ENCODE measurements around the gene ANGPT4. TPM values are rescaled to one million over a fixed set of nuclear protein-coding genes. Genes with fewer than 3 reads are reported as not detected.
"Not testable (repeated sequence)": the region's sequence is repeated elsewhere in the genome, so short reads cannot be mapped to it uniquely, and the experiment has no call there.

Gene ANGPT4
- total RNA-seq, 1 donor from 2014 or later, result 0.24 TPM

DNA sequence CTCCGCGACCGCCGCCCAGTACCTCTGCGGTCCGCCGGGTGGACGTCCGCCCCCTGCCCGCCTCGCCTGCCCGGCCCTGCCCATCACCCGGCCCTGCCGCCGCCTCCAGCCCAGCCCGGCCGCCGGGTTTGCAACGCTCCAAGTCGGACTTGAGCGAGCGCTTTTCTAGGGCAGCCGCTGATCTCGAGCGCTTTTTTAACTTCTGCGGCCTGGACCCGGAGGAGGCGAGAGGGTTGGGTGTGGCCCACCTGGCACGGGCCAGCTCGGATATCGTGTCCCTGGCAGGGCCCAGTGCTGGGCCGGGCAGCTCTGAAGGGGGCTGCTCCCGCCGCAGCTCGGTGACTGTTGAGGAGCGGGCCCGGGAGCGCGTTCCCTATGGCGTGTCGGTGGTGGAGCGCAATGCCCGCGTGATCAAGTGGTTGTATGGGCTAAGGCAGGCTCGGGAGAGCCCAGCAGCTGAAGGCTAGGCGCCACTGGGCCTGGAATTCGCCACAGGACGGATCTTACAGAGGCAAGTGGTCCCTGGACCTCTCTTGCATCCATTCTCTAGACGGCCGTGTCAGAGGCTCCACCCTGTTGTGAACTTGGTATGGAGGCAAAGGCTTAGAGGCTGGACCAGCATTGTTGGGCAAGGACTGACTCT is 70.8 kb downstream of the ANGPT4 start:
- no peak for DNase-seq (ENCODE audit: low spot score)

DNA sequence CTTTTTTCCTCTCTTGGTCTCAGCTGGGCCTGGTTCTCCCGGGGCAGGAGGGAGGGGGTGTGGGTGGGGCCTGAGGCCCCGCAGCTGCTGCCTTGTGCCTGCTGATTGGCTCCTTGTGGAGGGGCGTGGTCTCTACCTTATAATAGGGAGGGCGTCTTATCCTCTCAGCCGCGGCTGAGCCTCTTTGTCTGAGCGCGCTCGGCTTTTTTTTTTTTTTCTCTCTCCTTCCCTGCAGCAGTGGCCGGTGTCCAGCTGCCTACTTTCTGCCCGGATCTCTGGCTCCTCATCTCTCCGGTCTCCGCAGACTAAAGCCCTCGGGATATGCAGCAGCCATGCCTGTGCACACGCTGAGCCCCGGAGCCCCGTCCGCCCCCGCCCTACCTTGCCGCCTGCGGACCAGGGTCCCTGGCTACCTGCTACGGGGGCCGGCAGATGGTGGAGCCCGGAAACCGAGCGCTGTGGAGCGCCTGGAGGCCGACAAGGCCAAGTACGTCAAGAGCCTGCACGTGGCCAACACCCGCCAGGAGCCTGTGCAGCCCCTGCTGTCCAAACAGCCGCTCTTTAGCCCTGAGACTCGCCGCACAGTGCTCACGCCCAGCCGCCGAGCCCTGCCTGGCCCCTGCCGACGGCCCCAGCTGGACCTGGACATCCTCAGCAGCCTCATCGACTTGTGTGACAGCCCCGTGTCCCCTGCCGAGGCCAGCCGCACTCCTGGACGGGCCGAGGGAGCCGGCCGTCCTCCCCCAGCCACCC is 71.5 kb downstream of the ANGPT4 start:
- DNase-seq (ENCODE audit: low spot score), result peak; percentile 95

DNA sequence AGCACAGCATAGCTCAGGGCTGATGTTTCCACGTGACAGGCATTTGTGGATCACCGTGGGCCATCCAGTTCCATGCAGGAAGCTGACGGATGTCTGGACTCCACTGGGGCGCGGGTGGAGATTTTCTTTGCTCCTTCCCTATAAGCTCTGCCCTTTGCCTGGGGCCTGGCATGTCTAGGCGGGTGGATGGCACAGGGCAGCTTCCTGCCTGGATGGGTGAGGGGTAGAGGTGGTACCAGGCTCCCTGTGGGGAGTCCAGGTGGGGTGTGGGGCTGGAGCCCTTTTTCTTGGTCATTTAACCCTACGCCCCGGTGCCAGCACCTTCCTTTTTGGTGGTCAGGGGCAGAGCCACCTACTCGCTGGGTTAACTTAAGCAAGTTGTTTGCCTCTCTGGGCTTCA is 72.2 kb downstream of the ANGPT4 start:
- DNase-seq (ENCODE audit: low spot score), result no peak

DNA sequence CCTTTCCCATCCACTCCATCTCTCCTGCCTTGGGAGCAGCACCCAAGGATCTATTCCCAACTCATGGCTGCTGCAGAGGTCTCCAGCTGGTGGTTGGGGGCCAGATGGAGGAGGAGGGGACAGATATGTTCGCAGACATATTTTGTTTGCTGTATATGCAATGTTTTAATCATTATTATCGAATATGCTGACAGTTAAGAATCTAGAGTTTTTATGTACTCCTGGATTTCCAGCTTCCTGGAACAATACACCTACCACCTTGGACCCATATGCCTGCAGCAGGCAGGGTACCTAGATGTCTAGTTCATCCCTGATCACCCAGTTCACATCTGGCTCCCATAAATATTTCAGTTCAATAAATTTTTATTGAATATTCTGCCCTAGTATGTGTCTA is 73.6 kb downstream of the ANGPT4 start:
- DNase-seq (ENCODE audit: low spot score), result no peak

DNA sequence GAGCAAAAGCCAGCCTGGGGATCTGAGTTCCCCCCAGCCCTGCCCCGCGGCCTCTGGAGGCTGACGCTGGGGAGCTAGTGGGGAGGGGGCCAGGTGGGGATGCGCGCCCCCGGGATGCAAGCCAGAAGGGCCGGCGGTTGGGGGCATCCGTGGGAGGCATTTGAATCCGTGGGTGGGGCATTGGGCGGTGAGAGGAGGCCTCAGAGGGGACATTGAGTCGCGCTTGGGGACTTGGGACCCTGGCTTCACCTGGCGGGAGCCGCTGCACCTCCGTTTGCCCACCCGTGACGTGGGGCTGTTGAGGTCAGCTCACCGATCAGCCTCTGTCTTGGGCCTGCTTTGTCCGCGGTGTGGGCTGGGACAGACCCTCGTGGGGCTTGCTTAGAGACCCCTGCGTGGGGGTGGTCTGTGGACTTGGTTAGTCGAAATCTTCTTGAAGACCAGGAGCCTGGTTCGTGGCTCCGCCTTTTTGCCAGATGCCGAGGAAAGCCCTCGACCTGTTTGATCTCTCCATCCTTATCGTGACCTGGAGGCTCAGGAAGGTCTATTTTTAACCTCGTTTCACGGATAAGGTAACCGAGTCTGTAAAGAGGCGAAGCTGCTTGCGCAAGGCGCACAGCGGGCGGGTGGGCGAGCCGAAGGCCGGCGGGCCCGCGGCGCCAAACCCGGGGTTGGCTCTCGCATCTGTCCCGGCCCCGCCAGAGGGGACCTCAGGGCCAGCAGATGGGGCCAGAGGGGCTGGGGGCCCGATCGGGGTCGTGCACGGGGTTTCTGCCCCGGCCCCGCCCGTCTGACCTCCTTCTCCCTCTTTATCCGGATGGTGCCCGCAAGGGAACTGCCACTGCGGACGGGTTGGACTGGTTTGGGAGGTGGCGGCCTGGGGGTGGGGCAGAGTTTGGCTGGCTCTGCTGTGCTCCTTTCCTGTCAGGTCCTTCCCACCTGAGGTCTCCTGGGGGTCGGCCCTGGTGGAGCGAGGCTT is 74.3 kb downstream of the ANGPT4 start:
- no peak for DNase-seq (ENCODE audit: low spot score)

DNA sequence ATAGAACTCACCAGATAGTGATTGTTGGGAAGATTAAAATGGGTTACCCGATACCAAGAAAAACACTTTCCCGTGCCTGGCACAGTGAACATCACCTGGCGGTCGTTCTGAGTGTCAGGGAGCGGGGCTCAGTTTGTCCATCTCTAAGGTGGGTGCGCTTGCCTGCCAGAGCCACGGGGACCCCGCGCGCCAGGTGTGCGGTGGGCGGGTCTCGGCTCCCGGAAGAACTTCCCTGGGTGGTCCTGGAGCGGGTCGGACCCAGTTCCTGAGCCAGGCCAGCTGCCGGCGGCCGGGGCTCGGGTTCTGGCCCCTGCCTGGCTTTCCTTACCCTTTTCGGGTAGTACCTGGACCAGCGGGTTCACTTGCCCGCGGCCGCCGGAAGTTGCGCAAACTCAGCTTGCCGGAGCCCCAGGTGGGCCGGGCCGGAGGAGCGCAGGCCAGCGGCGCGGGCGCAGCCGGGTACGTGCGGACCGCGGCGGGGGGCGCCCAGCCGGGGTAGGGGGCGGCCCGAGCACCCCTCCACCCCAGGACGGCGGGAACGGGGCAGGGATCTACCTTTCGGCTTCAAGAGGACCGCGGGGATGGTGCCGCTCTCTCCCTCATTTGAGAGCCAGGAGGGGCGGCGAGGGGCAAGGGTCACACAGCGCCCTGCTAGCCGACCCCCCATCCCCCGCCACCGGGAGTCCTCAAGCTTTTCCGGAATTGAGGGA is 75.1 kb downstream of the ANGPT4 start:
- no peak for DNase-seq (ENCODE audit: low spot score)

DNA sequence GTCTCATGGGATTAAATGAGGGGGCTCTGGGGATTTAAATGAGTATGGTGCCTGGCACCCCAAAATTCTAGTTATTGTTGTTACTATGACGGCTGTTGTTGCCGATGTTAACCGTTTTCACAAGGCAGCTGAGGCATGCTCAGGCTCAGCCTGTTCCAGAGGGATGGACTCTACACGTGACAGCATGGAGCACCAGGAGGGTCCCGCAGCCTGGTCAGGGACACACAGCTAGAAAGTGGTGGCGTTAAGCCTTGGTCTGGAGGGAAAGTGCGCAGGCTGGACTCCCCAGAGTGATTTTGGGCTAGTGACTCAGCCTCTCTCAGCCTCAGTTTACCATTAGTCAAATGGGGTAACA is 75.7 kb downstream of the ANGPT4 start:
- no peak for DNase-seq (ENCODE audit: low spot score)

DNA sequence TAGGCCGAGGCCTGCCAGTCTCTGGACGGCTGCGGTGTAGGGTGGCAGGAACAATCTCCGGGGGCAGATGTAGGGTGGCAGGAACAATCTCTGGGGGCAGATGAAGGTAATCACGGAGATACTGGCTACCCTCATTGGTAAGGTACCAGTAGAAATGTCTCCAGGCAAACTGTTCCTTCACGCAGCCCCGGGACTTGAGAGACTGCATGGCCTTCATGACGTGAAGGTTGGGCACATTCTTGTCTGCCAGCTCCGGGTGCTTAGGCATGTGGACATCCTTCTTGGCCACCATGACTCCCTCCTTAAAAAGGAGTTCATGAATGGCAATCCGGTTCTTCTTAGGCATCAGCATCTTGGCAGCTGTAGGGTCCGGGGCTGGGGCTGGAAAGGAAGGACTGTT is 76.5 kb downstream of the ANGPT4 start:
- DNase-seq (ENCODE audit: low spot score), result no peak

DNA sequence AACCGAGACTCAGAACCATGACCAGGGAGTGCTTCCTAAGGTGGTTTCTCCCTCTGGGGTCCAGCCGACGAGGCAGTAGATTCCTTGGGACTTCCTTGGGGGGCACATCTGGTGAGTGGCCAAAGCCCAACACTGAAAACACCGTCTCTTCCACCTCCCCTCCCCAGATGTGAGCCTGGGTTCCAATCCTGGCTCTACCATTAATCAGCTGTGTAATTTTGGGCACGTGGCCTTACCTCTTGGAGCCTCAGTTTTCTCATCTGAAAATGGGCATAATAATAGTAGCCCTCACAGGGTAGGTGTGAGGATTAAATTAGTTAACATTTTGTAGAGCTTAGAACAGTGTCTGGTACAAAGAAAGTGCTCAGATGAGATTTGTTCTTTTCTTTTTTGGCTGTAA is 77.1 kb downstream of the ANGPT4 start:
- DNase-seq (ENCODE audit: low spot score), result no peak

DNA sequence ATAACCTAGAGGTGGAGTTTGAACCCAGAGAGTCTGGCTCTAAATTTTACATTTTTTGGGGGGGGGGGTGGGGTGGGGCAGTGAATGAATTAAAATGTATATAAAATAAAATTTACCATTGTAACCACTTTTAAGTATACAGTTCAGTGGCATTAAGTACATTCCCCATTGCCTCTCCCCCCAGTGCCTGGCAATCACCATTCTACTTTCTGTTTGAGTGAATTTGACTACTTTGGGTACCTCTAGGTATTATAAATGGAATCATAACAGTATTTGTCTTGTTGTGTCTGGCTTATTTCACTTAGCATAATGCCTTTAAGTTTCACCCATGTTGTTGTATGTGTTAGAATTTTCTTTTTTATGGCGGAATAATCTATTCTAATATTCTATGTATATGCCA is 79.9 kb downstream of the ANGPT4 start:
- DNase-seq (ENCODE audit: low spot score), result no peak

DNA sequence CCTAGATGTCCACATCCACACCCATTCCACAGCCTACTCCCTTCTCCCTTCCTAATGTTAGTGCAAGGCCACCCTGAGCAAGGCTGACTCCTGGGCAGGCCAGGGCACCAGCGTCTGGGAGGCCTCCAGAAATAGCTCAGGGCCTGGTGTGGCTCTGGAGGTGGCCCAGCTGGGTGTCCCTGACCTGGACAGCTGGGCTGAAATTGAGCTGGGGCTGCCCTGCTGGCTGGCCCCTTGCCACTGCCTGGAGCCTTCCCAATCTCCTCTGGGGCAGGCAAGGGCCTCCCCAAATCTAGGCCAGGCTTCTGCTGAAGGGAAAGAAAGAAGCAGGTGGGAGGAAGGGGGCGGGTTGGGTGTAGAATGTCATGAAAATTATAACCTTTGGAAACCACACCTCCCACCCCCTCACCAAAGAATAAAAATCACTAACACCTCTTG is 80.5 kb downstream of the ANGPT4 start:
- no peak for DNase-seq (ENCODE audit: low spot score)

DNA sequence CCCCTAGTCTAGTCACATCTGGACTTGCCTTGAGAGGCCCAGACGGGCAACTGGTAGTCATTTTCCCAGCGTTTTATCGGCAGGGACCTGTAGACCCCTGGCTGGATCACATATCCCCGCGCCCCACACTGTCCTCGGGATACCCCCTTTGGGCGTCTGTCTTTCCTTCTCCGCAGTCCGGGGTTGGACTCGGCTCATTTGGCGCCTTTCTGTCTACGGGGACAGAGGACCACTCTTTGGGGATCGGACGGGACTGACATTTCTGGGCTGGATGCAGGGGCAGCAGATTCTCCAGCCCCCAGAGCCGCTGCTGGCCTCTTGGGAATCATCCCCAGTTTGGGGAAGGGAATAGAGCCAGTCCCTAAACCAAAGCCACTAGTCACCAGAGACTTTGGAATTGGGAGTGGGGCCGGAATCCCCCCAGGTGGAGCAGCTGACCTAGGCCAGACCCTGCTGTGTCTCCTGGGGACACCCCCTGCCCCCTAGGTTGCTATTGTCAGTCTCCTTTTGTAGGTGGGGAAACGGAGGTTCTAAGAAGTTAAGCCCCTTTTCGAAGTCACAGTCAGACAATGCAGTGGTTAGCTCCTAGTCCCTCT is 81.9 kb downstream of the ANGPT4 start:
- no peak for DNase-seq (ENCODE audit: low spot score)

DNA sequence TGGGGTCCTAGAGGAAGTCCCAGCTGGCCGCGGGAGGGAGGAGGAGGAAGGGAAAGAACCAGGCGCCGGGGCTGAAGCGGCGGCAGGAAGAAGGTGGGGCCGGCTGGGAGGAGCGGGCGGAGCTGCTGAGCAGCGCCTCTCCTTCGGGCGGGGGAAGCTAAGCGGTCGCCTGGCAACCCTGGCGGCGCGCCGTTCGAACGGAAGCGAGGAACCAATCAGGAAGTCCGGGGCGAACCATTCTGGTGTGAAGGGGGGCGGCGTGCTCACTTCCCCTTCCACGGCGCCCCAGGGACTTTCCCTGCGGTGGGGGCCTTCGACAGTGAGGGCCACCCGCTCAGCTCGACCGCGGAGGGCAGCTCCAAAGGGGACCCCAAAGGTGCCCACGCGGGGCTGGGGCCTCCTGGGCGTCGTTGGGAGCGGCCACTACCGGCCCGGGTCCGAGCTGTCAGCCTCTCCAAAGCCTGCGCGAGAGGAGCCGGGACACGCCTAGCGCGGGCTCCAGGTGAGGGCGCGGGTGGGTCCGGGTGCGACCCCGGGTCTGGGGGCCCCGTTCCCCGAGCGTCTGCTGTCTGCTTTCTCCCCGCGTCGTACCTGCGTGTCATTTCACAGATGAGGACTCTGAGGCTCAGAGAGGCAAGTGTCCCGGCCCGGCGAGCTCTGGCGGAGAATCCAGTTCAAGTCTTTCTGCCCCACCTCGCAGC is 82.5 kb downstream of the ANGPT4 start, which contains the start of gene FAM110A:
Gene FAM110A, plus strand, starts transcription at position 266 of the 701 bp plus-strand sequence. CDS start 11,090 bp downstream, outside the sequence.
- DNase-seq (ENCODE audit: low spot score), result peak; percentile 97

DNA sequence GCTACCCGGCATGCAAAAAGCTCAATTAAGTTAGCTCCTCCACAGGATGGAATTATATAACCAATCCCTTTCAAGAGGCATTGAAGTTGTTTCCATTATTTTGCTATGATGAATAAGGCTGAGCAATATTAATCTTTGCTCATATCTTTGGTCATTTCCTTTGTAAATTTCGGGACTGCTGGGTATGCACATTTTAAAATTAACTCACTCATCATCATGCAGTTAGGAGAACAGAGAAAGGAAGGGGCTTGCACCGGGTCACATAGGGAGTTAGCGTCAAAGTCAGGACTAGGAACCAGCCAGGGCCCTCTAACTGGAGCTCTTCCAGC is 83.0 kb downstream of the ANGPT4 start:
- DNase-seq (ENCODE audit: low spot score), result no peak

DNA sequence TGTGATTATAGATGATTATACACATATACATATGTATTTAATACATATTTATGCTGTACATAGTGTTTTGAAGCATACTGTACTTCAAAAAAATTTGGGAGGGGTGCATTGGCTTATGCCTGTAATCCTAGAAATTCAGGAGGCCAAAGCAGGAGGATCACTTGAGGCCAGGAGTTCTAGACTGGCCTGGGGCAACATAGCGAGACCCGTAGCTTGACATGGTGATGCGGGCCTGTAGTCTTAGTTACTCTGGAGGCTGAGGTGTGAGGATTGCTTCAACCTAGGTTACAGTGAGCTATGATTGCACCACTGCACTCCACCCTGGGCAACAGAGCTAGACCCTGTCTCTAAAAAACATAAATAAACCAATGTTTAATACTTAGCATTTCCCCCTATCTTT is 84.2 kb downstream of the ANGPT4 start:
- no peak for DNase-seq (ENCODE audit: low spot score)

DNA sequence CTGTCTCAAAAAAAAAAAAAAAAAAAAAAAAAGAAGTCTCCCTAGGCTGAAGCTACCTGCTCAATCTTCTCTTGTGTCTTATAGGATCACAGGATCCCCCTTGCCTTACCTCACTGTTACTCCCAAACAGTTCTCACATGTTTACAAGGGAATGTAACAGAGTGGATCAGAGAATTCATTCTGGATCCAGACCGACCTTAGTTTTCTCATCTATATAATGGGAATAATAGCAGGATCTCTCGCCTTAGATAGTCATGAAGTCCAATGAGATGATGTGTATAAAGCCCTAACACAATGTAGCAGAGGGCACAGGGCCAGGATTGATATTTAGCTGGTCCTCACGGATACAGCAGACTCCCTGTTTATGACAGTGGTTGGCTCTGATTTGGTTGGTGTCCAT is 84.9 kb downstream of the ANGPT4 start:
- no peak for DNase-seq (ENCODE audit: low spot score)

DNA sequence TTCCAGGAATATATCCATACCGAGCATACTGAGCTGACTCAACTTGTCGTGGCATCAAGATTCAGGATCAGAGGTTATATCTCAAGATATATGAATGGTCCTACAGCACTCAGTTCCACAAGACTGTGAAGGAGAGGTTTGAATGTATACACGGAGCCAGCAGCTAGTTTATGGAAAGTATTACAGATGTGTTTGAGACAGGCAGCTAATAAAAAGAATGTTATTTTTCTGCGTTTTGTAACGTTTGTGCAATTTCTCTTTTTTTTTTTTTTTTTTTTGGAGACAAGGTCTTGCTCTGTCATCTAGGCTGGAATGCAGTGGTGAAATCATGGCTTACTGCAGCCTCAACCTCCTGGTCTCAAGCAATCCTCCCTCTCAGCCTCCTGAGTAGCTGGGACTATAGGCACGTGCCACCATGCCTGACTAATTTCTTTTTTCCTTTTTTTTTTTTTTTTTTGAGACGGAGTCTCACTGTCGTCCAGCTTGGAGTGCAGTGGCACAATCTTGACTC is 86.1 kb downstream of the ANGPT4 start:
- DNase-seq (ENCODE audit: low spot score), result no peak

DNA sequence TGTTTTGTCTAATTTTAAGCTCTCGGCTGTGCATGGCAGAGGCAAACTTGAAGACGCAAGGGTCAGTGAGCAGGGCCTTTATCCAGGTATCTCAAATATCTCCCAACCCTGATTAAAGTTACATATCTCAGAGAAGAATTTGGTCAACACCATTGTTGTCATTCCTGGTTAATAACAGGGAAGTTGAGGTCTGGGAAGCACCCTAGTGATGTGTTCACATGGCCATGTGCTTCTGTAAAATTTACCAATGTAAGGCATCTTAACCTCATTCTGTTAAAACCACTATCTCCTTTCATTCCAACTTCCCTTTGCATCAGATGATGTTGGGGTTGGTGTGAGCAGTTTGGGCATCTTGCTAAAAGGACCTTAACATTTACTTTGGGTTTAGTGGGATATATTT is 86.6 kb downstream of the ANGPT4 start:
- no peak for DNase-seq (ENCODE audit: low spot score)

DNA sequence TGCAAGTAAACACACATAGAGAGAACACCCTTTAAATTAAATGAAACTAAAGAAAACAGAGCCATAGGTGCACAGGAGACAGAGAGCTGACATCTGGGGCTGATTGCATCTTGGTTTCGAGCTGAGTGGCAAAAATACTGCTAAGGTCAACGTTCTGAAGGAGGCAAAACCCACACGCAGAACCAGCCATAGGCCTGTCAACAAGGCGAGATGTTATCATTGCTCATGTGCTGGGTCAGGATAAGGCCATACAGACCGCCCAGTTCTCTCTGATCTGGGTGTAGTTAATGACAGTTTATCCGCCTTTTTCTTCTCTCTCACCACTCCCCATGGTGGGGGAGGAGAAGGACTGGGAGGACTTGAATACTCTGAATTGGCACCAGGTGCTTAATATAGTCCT is 87.1 kb downstream of the ANGPT4 start:
- no peak for DNase-seq (ENCODE audit: low spot score)

DNA sequence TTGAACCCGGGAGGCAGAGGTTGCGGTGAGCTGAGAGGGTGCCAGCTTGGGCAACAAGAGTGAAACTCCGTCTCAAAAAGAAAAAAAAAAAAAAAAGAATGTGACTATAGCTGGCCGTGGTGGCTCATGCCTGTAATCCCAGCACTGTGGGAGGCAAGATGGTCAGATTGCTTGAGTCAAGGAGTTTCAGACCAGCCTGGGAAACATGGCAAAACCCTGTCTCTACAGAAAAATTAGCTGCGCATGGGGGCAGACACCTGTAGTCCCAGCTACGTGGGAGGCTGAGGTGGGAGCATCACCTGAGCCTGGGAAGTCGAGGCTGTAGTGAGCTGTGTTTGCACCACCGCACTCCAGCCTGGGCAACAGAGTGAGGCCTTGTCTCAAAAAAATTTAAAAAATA is 88.2 kb downstream of the ANGPT4 start:
- DNase-seq (ENCODE audit: low spot score), result not testable (repeated sequence)
